AG04450 (cell line): Measurements from ENCODE around the gene G3BP2. TPM values are rescaled to one million over a fixed set of nuclear protein-coding genes. Genes with fewer than 3 reads are reported as not detected.
A peak's percentile ranks its signal among the peaks of the same experiment; 100 is the strongest.

Experiments
- CTCF ChIA-PET: fragments of 300-600, 350-600 bp; formaldehyde crosslinking; extraction: SDS; loops from one replicate; lab custom pipeline; 2022; ENCODE audit warnings: antibody characterized with exemption, inconsistent platforms; lab: Charles Lee
- POLR2A ChIA-PET: fragments of 350-600 bp; formaldehyde crosslinking; extraction: SDS; loops from one replicate; lab custom pipeline; 2021; ENCODE audit warnings: antibody characterized with exemption, inconsistent platforms; lab: Yijun Ruan, JAX
- DNase-seq: peaks from one replicate; pipeline ENCODE4 v3.0.0-alpha.2; 2011; ENCODE audit warnings: low read depth, low spot score
- H3K27ac ChIP-seq: one replicate; pipeline ENCODE4 v1.5.1; 2012; ENCODE audit warnings: low read depth, low read length, control low read depth
- H3K27me3 ChIP-seq: one replicate; pipeline ENCODE4 v1.6.0; 2012; ENCODE audit warnings: low read length; ENCODE audit not compliant: control insufficient read depth, insufficient read depth
- H3K4me3 ChIP-seq: 2 replicates; pipeline ENCODE4 v1.5.1; 2011; ENCODE audit warnings: mild to moderate bottlenecking, low read depth, low read length, control low read depth
- H3K9me3 ChIP-seq: 2 replicates; pipeline ENCODE4 v1.5.1; 2012; ENCODE audit warnings: low read length; ENCODE audit not compliant: control insufficient read depth, insufficient read depth
- polyA plus RNA-seq: library from polyadenylated mRNA; depleted of rRNA; stranded (reverse); fragments of >200 nt; gene quantifications from 2 replicates; pipeline ENCODE4 v1.2.3, GENCODE V29; 2011
- TF ChIP-seq, protein P1 (sequence below): IDR thresholded peaks from 2 replicates; pipeline ENCODE4 v1.5.1; 2011; ENCODE audit warnings: low read depth, low read length, control low read depth, inconsistent platforms

Gene G3BP2
- polyA plus RNA-seq, 1 experiment = 179 TPM

DNA sequence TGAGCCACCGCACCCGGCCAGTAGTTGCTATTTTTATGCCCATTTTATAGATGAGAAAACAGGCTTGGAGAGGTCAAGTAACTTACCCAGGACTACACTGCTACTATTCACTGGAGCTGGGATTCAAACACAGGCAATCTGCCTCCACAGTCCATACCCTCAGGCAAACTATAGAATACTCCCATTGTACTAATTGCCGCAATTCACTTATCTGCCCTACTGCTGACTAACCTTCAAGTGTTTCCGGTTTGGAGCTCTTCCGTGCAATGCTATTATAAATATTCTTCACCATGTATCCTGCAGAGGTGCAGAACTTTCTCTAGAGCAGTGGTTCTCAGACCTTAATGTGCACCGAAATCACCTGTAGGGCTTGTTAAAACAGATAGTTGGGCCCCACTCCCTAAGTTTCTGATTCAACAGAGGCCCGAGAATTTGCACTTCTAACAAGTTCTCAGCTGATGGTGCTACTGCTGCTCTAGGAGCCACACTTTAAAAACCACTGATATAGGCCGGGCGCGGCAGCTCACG, 1.9 kb upstream of the G3BP2 start:
- no peak overlapping the region for H3K27ac ChIP-seq
- TF ChIP-seq, protein P1, sequence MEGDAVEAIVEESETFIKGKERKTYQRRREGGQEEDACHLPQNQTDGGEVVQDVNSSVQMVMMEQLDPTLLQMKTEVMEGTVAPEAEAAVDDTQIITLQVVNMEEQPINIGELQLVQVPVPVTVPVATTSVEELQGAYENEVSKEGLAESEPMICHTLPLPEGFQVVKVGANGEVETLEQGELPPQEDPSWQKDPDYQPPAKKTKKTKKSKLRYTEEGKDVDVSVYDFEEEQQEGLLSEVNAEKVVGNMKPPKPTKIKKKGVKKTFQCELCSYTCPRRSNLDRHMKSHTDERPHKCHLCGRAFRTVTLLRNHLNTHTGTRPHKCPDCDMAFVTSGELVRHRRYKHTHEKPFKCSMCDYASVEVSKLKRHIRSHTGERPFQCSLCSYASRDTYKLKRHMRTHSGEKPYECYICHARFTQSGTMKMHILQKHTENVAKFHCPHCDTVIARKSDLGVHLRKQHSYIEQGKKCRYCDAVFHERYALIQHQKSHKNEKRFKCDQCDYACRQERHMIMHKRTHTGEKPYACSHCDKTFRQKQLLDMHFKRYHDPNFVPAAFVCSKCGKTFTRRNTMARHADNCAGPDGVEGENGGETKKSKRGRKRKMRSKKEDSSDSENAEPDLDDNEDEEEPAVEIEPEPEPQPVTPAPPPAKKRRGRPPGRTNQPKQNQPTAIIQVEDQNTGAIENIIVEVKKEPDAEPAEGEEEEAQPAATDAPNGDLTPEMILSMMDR = no peak
- ChIA-PET POLR2A (no interaction called here), CTCF (interaction anchor here (2.4 kb wide), 1 partner anchor 49 kb away, joined by 14 read pairs; the partner anchor contains the start of gene USO1)
- H3K27me3 ChIP-seq = no peaks in the 10 kb centered on the region
- DNase-seq = no peak
- no peaks in the 10 kb centered on the region; the same call in 1 of the 2 replicates for H3K9me3 ChIP-seq
- no peak overlapping the region for H3K4me3 ChIP-seq

DNA sequence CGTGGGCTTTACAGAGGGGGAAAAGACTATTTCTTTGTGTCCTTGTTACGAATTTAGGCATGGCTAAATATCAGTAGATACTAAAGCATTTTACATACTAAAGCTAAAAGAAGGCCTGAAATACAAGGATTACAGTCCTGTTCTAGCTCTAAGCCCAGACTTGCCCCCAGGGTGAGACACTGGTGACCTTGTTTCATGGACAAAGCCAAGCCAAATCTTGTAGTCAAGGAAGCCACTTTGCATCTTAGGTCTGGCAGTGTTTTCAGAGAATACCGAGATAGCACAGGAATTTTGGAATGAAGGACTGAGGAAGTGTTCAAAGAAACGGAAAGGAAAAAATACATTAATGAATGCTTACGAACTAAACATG, 733 bp upstream of the G3BP2 start:
- POLR2A ChIA-PET = interaction anchor here (0.6 to 3.3 kb wide), 3 partner anchors 17 to 131 kb away, joined by 3 to 30 read pairs (median 4); partner anchors contain the start of gene USO1

DNA sequence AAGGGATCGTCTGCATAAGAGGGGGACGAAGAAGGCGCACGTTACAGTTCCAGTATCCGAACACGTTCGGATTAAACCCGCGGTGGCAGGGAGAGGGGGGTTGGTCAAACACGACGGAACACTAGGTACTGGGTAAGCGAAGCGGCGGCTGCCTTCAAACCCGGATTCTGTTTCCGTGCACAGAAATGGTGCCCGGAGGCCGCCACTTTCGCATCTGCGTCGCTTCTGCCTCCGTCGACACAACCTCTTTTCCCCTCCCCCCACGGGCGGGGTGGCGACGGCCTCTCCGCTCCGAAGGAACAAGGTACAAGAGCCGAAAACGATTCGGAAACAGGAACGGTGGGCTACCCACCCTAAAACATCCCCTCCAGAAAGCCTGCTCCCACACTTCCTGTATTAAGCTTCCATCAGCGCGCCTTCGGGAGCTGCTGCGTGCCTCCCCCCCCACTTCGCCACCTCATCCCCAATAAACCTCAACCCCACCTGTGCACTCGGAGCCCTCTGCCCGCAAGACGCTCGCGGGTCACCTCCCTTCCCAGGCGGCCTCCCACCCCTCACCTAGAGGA, 667 bp downstream of the G3BP2 start:
- TF ChIP-seq, protein P1 = no peak
- DNase-seq = no peak
- Histone ChIP-seq H3K4me3 (peak overlapping the region; percentile 93), H3K27me3 (no peaks in the 10 kb centered on the region), H3K9me3 (no peaks in the 10 kb centered on the region; the same call in 1 of the 2 replicates), H3K27ac (peak overlapping the region; percentile 89)
- POLR2A ChIA-PET = interaction anchor here (1.4 to 3.3 kb wide), 3 partner anchors 42 to 130 kb away, joined by 3 to 30 read pairs (median 3); partner anchors contain the start of gene USO1
- CTCF ChIA-PET = interaction anchor here (0.9 to 3.9 kb wide), 3 partner anchors 26 to 175 kb away, joined by 3 to 20 read pairs (median 5); partner anchors contain the start of gene USO1

More for the DNA sequence above, 733 bp upstream of the G3BP2 start:
- Histone ChIP-seq H3K27ac (peak overlapping the region; percentile 89), H3K27me3 (no peaks in the 10 kb centered on the region), H3K9me3 (no peaks in the 10 kb centered on the region; the same call in 1 of the 2 replicates), H3K4me3 (peak overlapping the region; percentile 93)
- no peak for DNase-seq
- TF ChIP-seq, protein P1 = no peak
- CTCF ChIA-PET = interaction anchor here (0.7 to 2.4 kb wide), 3 partner anchors 41 to 174 kb away, joined by 3 to 14 read pairs (median 5); partner anchors contain the start of gene USO1

DNA sequence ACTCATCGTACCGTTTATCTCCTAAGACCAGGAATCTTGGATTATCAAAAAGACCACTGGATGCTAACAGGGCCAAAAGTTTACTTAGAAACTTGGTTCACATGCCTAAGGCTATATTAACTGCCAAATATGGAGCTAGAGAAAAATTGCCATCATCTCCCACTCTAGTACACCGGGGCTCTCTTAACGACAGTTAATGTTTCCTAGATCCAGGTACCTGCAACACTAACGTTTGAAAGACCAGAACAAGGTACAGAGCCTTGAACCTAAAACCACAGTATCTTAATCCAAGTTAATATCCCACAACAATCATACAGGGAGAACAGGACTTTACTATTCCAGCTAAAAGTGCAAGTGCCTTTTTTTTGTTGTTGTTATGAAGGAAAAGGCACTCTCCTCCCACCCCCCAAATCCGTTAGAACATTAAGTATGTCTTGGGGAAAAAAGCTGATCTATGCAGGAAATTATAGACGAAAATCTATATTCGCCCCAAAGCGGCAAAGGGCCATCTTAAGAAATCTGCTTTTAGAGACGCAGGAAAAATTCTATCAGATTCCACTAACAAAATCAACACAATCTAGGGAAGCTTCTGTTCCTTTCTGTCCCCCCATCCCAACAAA, 1.3 kb downstream of the G3BP2 start:
- ChIA-PET CTCF (interaction anchor here (0.9 to 3.9 kb wide), 4 partner anchors 18 to 176 kb away, joined by 3 to 20 read pairs (median 3); partner anchors contain the start of gene USO1), POLR2A (interaction anchor here (1.4 to 3.3 kb wide), 2 partner anchors 43 to 52 kb away, joined by 3 to 30 read pairs; partner anchors contain the start of gene USO1)
- TF ChIP-seq, protein P1 = no peak

More for the DNA sequence above, 1.3 kb downstream of the G3BP2 start:
- Histone ChIP-seq H3K4me3 (peak overlapping the region; percentile 93), H3K27ac (peak overlapping the region; percentile 89), H3K27me3 (no peaks in the 10 kb centered on the region), H3K9me3 (no peaks in the 10 kb centered on the region; the same call in 1 of the 2 replicates)
- DNase-seq = no peak
